ENCODE data around the gene KRTDAP.

Gene KRTDAP

DNA sequence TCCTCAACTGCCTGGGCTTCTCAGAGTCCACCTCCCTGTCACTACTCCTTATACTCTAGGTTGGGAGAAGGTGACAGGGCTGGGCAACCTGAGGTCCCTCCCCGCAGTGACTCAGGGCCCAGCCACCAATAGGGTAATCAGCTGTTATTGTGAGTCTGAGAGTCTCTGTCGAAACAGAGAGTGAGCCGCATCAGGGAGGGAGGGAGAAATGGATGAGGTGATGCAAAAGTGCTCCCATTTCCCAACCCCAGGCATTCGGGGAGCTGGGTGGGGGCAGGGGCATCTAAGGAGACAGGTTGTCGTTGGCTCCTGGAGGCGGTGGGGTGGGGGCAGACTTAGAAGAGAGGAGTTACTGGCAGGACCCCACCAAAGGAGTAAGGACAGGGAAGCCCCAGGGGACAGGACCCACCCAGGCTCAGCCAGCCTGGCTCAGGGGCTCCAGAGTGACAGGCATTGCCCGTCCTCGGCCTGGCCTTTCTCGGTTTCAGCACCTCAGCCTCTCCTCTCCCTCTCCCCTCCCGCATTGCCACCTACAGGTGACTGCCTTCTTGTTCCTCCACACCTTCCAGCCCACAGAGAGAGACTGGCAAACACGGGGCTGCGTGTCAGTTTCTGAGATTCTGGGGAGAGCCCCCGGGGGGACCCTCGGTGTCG, 23.5 kb upstream of the KRTDAP start, which contains the start of gene DMKN:
Gene DMKN (minus strand): TSS at position 22 of the 654 bp plus-strand sequence. CDS start 174 bp downstream, outside the sequence.
- in situ Hi-C loops (cut with HindIII; ENCODE audit: low sequenced_read_pairs): no loop called here
- H3K4me3 ChIP-seq (ENCODE audit: low read depth, low read length): no peak within 1 kb of the TSS
- TF ChIP-seq, protein P1, sequence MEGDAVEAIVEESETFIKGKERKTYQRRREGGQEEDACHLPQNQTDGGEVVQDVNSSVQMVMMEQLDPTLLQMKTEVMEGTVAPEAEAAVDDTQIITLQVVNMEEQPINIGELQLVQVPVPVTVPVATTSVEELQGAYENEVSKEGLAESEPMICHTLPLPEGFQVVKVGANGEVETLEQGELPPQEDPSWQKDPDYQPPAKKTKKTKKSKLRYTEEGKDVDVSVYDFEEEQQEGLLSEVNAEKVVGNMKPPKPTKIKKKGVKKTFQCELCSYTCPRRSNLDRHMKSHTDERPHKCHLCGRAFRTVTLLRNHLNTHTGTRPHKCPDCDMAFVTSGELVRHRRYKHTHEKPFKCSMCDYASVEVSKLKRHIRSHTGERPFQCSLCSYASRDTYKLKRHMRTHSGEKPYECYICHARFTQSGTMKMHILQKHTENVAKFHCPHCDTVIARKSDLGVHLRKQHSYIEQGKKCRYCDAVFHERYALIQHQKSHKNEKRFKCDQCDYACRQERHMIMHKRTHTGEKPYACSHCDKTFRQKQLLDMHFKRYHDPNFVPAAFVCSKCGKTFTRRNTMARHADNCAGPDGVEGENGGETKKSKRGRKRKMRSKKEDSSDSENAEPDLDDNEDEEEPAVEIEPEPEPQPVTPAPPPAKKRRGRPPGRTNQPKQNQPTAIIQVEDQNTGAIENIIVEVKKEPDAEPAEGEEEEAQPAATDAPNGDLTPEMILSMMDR (IDR thresholded peaks at IDR 0.05; ENCODE audit: low read depth, low read length): no peak
- no peak for DNase-seq (ENCODE audit: low read depth, low spot score)

DNA sequence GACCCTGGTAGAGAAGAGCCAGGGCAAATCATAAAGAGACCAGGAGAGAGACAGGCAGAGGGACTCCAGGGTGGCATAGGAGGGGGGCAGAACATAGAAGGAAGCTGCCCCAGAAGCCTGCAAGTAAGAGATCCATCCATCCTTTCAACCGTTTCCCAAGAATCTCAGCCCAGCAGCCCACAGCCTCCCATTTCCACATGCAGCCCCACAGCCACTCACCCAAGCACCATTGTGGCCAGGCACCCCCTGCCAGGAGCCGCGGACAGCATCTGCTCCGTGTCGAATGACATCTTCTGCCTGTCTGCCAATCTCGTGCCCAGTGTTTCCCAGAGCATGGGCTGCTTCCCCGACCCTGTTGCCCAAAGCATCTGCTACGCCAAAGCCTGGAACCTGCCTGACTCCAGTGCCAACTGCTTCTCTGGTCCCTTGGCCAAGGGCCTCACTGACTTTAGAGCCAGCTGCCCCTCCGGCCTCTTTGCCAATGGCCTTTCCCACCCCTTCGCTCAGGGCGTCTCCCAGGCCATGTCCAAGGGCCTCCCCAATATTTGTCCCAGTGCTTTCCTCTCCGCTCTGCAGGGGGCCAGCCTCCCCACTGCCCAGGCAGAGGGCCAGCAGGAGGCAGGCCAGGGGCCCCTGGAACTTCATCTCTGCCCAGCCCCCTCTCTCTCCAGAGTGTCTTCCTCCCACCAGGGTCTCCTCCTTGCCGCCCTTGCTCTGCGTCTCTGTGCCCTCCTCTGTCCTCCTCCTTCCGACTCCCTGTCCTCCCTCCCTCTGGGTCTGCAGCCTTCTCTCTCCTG, 22.8 kb upstream of the KRTDAP start:
- DNase-seq (ENCODE audit: low read depth, low spot score): no peak
- TF ChIP-seq, protein P1 (IDR thresholded peaks at IDR 0.05; ENCODE audit: low read depth, low read length): no peak
- H3K4me3 ChIP-seq (ENCODE audit: low read depth, low read length): no peak overlapping the region
- in situ Hi-C loops (cut with HindIII; ENCODE audit: low sequenced_read_pairs): no loop called here

DNA sequence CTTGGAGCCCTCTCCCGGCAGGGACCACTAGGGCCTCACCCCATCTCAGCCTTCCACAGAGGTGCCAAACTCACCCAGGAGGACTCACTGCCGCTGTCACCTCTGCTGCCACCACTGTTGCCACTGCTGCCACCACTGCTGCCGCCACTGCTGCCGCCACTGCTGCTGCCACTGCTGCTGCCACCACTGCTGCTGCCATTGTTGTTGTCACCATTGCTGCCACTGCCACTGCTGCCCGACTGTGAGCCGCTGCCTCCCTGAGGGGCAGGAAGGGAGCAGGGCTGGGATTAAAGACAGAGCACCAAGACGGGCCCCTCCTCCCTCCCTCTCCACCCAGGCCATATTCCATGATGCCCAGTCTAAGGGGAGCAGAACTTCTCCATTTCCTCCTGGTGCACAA, 21.1 kb upstream of the KRTDAP start:
- TF ChIP-seq, protein P1 (IDR thresholded peaks at IDR 0.05; ENCODE audit: low read depth, low read length): no peak
- in situ Hi-C loops (cut with HindIII; ENCODE audit: low sequenced_read_pairs): no loop called here
- no peak overlapping the region for H3K4me3 ChIP-seq (ENCODE audit: low read depth, low read length)
- DNase-seq (ENCODE audit: low read depth, low spot score): no peak

DNA sequence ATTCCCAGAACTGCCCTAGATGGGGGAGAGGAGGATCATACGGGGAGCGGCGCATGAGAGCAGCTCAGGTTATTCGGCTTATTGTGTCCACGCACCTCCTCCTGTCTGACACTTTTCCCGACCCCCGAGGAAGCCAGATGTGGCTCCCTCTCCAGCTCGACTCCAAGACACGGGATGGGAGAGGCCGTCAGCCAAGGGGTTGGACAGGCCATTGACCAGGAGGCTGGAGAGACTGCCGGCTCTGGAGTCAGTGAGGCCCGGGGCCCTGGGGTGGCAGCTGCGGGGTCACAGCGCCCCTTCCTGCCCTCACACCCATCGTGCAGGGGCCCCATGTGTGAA, 20.3 kb upstream of the KRTDAP start:
- H3K4me3 ChIP-seq (ENCODE audit: low read depth, low read length): no peak overlapping the region
- DNase-seq (ENCODE audit: low read depth, low spot score): no peak
- in situ Hi-C loops (cut with HindIII; ENCODE audit: low sequenced_read_pairs): no loop called here
- TF ChIP-seq, protein P1 (IDR thresholded peaks at IDR 0.05; ENCODE audit: low read depth, low read length): no peak

DNA sequence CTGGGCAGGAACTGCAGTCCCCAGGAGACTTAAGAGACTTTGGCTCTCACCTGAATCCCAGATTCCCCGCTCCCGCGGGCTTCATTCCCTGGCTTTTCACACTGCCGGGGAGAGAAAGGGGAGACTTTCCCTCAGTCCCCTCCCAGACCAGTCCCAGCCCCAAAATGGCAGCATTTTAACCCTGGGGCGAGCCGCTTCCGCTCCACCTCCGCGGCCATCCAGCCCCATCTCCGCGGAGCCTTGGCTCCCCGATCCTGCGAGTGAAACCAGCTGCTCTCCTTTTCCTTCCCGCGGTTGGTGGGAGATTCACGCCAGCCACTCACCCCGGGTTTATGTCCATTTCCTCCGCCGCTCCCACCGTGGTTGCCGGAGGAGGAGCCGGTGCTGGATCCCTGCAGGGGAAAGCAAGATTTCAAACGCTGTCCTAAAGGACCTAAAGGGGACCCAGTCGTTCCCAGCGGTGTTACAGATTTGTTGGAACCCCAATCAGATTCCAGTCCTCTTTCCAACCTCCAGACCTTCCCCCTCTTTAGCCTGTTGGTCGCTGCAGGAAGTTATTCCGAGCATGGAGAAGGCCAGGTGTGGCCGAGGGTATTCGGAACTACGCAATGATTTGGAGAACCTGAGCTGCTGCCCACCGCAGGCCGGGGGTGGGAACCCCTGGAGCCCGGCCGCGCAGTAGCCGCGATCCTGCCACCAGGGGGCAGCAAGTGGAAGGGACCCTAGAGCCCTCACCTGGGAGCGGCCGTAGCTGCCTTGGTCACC, 19.8 kb upstream of the KRTDAP start:
- TF ChIP-seq, protein P1 (IDR thresholded peaks at IDR 0.05; ENCODE audit: low read depth, low read length): peak; percentile 91
- H3K4me3 ChIP-seq (ENCODE audit: low read depth, low read length): no peak overlapping the region
- in situ Hi-C loops (cut with HindIII; ENCODE audit: low sequenced_read_pairs): no loop called here
- peak; percentile 5 for DNase-seq (ENCODE audit: low read depth, low spot score)

DNA sequence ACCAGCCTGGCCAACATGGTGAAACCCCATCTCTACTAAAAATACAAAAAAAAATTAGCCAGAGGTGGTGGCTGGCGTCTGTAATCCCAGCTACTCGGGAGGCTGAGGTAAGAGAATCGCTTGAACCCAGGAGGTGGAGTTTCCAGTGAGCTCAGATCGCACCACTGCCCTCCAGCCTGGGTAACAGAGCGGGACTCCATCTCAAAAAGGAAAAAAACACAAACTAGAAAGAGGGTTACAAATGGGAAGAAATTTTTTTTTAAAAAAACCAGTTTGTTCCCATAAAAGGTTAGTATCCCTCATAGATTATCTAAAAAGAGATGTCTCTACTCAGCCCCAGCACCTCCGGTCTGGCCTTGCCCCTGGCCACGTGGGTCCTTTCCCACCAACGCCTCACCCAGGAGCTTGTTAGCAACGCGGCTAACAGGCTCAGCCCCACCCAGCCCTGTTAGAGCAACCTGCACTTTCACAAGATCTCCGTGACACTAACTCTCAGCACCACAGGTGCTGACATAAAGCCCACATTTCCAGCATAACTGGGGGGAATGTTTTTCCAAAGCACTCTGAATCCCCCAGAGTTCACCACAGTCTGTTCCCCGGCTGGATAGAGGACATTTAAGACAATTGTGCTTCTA, 18.9 kb upstream of the KRTDAP start:
- DNase-seq (ENCODE audit: low read depth, low spot score): no peak
- H3K4me3 ChIP-seq (ENCODE audit: low read depth, low read length): no peak overlapping the region
- TF ChIP-seq, protein P1 (IDR thresholded peaks at IDR 0.05; ENCODE audit: low read depth, low read length): no peak
- in situ Hi-C loops (cut with HindIII; ENCODE audit: low sequenced_read_pairs): no loop called here
